Caco-2 (cell line): ENCODE results near the gene GRIN3B. TPM values are rescaled to one million over a fixed set of nuclear protein-coding genes. Genes with fewer than 3 reads are reported as not detected.
A peak's percentile ranks its signal among the peaks of the same experiment; 100 is the strongest.

Experiments used
- BruUV-seq: library from RNA; stranded (reverse); fragments of 400-500 nt; replicated peaks from 2 replicates; lab custom pipeline; 2021; lab: Mats Ljungman, UMichigan
- CTCF ChIA-PET: fragments of 300-600 bp; sonication (Branson Sonifier 250); formaldehyde crosslinking; loops from one replicate; lab custom pipeline; 2022; ENCODE audit warnings: antibody characterized with exemption; lab: Charles Lee
- POLR2A ChIA-PET: fragments of 300-600 bp; sonication (Branson Sonifier 250); formaldehyde crosslinking; loops from one replicate; lab custom pipeline; 2022; ENCODE audit warnings: antibody characterized with exemption; lab: Charles Lee
- DNase-seq, 2 experiments: peaks; one replicate each; pipeline versions ENCODE4 v3.0.0 to v3.0.0-alpha.2; 2020 to 2022
- H3K27me3 ChIP-seq: replicated peaks from 2 replicates; pipeline ENCODE4 v1.6.0; 2011; ENCODE audit warnings: low read length; ENCODE audit not compliant: control insufficient read depth, insufficient read depth
- H3K36me3 ChIP-seq: 2 replicates; pipeline ENCODE4 v1.5.1; 2011; ENCODE audit warnings: low read length; ENCODE audit not compliant: control insufficient read depth, insufficient read depth
- H3K4me1 ChIP-seq: fragments of 250-450 bp; sonication (Bioruptor Pico); 2 replicates; pipeline ENCODE4 v1.5.1; 2020; ENCODE audit warnings: mild to moderate bottlenecking
- H3K4me3 ChIP-seq: 2 replicates; pipeline ENCODE4 v1.5.1; 2011; ENCODE audit warnings: low read depth, mild to moderate bottlenecking, control low read depth, low read length
- H3K9me3 ChIP-seq: fragments of 250-450 bp; sonication (Bioruptor Pico); 2 replicates; pipeline ENCODE4 v1.5.1; 2020; ENCODE audit warnings: mild to moderate bottlenecking, moderate library complexity
- H3K27ac Mint-ChIP-seq: one replicate; pipeline ENCODE4 v1.8.0; 2022; ENCODE audit warnings: mixed read lengths; ENCODE audit not compliant: unreplicated experiment
- H3K27me3 Mint-ChIP-seq: one replicate; pipeline ENCODE4 v1.8.0; 2022; ENCODE audit warnings: mixed read lengths; ENCODE audit not compliant: insufficient read depth, unreplicated experiment
- H3K36me3 Mint-ChIP-seq: one replicate; pipeline ENCODE4 v1.8.0; 2022; ENCODE audit warnings: mild to moderate bottlenecking, mixed read lengths; ENCODE audit not compliant: insufficient read depth, unreplicated experiment
- H3K4me1 Mint-ChIP-seq: one replicate; pipeline ENCODE4 v1.8.0; 2022; ENCODE audit warnings: low read depth, mixed read lengths; ENCODE audit not compliant: unreplicated experiment
- H3K4me3 Mint-ChIP-seq: one replicate; pipeline ENCODE4 v1.8.0; 2022; ENCODE audit warnings: mild to moderate bottlenecking, moderate library complexity, mixed read lengths; ENCODE audit not compliant: unreplicated experiment
- H3K9me3 Mint-ChIP-seq: one replicate; pipeline ENCODE4 v1.8.0; 2022; ENCODE audit warnings: mixed read lengths; ENCODE audit not compliant: unreplicated experiment
- intact Hi-C: fragments of 100-400 bp; cut with micrococcal nuclease; formaldehyde crosslinking; loops from one replicate; pipeline ENCODE4 v1.10.0; 2022; ENCODE audit not compliant: unreplicated experiment
- total RNA-seq: library from RNA; stranded (reverse); gene quantifications from 2 replicates; pipeline ENCODE4 v1.2.3, GENCODE V29; 2022
- TF ChIP-seq, protein P1 (sequence below), 2 experiments: fragments of 200-600 bp in 1 of 2; IDR thresholded peaks; 1 replicate in 1 of 2; 2 replicates in 1 of 2; pipeline versions ENCODE4 v1.5.1 to v1.8.0; 2011 to 2022; ENCODE audit warnings: antibody characterized with exemption in 1 of 2, control low read depth in 1 of 2, inconsistent platforms in 1 of 2, low read depth in 1 of 2, low read length in 1 of 2, mild to moderate bottlenecking in 1 of 2, moderate library complexity in 1 of 2; ENCODE audit not compliant: insufficient read depth in 1 of 2, severe bottlenecking in 1 of 2, unreplicated experiment in 1 of 2

Gene GRIN3B
- total RNA-seq, 1 experiment from 2014 or later: 0.41 TPM

DNA sequence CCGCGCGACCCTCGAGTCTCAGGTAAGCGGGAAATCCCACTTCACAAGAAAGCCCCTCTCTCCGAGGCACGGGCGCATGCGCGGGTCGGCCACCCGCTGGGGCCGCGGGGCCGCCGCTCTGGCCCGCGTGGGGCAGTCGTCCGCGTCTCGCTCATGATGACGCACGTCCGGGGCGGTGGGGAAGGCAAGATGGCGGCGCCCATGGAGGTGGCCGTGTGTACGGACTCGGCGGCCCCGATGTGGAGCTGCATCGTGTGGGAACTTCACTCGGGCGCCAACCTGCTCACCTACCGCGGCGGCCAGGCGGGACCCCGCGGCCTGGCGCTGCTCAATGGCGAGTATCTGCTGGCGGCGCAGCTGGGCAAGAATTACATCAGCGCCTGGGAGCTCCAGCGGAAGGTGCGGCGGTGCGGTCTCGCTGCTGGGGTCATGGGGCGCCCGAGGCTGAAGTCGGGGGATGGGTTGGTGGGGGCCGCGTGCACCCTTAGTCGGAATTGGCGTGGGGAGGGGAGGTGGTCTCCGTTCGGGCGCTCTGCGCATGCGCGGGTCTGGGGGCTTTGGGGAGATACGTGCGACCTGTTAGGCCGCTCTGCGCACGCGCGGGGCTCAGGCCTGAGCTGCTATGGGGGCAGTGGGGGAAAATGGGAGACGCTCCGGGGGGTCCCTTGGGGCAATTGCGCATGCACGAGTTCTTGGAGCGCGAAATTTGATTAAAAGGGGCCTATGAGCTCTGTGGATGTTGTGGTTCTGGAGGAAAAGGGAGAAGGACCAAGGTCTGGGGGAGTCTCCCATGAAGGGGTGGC is 15.9 kb upstream of the GRIN3B start, which contains the start of gene WDR18:
WDR18 (plus strand) TSS at position 181 of the 803 bp plus-strand sequence; CDS start at position 190, 9 bp downstream.
- H3K36me3 Mint-ChIP-seq: peaks cover 57% of the 10 kb centered on the region

DNA sequence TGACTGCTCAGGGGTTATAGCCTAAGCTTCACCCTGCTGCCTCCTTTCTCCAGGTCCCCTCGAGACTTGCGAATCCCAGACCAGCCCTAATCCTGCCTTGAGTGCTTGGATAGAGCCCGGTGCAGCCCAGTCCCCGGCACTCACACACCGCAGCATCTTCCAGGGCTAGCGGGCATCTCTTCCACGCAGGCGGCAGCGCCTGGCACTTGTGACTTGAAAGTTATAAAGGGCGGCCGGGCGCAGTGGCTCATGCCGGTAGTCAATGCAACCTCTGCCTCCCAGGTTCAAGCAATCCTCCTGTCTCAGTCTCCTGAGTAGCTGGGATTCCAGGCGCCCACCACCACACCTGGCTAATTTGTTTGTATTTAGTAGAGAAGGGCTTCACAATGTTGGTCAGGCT is 14.1 kb upstream of the GRIN3B start:
- H3K9me3 ChIP-seq: no peaks in the 10 kb centered on the region
- Mint-ChIP-seq H3K4me3 (peak overlapping the region; percentile 8), H3K36me3 (peaks cover 61% of the 10 kb centered on the region), H3K27ac (peak overlapping the region; percentile 96), H3K4me1 (no peaks in the 10 kb centered on the region), H3K9me3 (no peaks in the 10 kb centered on the region), H3K27me3 (no peaks in the 10 kb centered on the region)
- H3K4me3 ChIP-seq: no peak overlapping the region
- intact Hi-C loops: no loop called here
- TF ChIP-seq, protein P1, sequence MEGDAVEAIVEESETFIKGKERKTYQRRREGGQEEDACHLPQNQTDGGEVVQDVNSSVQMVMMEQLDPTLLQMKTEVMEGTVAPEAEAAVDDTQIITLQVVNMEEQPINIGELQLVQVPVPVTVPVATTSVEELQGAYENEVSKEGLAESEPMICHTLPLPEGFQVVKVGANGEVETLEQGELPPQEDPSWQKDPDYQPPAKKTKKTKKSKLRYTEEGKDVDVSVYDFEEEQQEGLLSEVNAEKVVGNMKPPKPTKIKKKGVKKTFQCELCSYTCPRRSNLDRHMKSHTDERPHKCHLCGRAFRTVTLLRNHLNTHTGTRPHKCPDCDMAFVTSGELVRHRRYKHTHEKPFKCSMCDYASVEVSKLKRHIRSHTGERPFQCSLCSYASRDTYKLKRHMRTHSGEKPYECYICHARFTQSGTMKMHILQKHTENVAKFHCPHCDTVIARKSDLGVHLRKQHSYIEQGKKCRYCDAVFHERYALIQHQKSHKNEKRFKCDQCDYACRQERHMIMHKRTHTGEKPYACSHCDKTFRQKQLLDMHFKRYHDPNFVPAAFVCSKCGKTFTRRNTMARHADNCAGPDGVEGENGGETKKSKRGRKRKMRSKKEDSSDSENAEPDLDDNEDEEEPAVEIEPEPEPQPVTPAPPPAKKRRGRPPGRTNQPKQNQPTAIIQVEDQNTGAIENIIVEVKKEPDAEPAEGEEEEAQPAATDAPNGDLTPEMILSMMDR (IDR thresholded peaks at IDR 0.05; ENCODE audit: insufficient read depth in 1 of 2, low read depth in 1 of 2, low read length in 1 of 2, severe bottlenecking in 1 of 2, unreplicated experiment in 1 of 2): no peak
- no peaks in the 10 kb centered on the region for H3K27me3 ChIP-seq
- POLR2A ChIA-PET: no interaction called here
- H3K4me1 ChIP-seq: peaks cover 23% of the 10 kb centered on the region
- BruUV-seq: no TSS peak
- CTCF ChIA-PET: no interaction called here
- no peak for DNase-seq
- H3K36me3 ChIP-seq: peaks cover 3% of the 10 kb centered on the region

More for the DNA sequence above, 15.9 kb upstream of the GRIN3B start, which contains the start of gene WDR18:
- POLR2A ChIA-PET: interaction anchor here (0.6 to 1.6 kb wide), 15 partner anchors 12 to 283 kb away, joined by 3 to 11 read pairs (median 4); partner anchors contain the start of gene CNN2
- TF ChIP-seq, protein P1 (IDR thresholded peaks at IDR 0.05; ENCODE audit: insufficient read depth in 1 of 2, low read depth in 1 of 2, low read length in 1 of 2, severe bottlenecking in 1 of 2, unreplicated experiment in 1 of 2): no peak
- H3K36me3 ChIP-seq: peaks cover 1% of the 10 kb centered on the region; the same call in 1 of the 2 replicates
- peak; percentile 90 to 92 for DNase-seq
- H3K9me3 Mint-ChIP-seq: no peaks in the 10 kb centered on the region
- intact Hi-C loops: loop anchor here (1.0 to 5.0 kb wide), 2 partner anchors 59 to 212 kb away; no protein-coding TSS in a partner anchor
- peaks cover 36% of the 10 kb centered on the region for H3K4me1 ChIP-seq
- H3K4me3 ChIP-seq: peak within 1 kb of the TSS; percentile 60
- H3K27ac Mint-ChIP-seq: peak within 1 kb of the TSS; percentile 96
- H3K27me3 Mint-ChIP-seq: no peaks in the 10 kb centered on the region
- CTCF ChIA-PET: interaction anchor here (0.6 to 1.7 kb wide), 13 partner anchors 12 to 210 kb away, joined by 3 to 8 read pairs (median 4); no protein-coding TSS in a partner anchor
- H3K9me3 ChIP-seq: no peaks in the 10 kb centered on the region
- H3K4me1 Mint-ChIP-seq: peaks cover 8% of the 10 kb centered on the region
- H3K27me3 ChIP-seq: no peaks in the 10 kb centered on the region
- peak within 1 kb of the TSS; percentile 95 for H3K4me3 Mint-ChIP-seq
- no TSS peak for BruUV-seq

DNA sequence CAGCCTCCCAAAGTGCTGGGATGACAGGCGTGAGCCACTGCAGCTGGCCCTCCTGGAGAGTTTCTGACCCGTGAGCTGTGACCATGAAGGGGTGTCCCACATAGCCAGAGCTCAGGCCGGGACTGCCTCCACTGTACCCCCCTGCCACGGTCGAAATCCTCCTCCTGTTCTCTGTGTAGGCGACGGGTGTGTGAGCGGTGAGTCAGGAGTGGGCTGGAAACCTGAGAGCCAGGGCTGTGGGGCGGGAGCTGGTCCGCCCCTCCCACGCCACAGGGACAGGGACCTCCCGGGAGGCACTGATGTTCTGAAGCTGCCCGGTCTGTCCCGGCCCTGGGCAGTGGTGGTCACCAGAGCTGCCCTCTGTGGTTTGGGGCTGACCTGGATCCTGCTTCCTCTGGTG is 12.1 kb upstream of the GRIN3B start:
- Histone ChIP-seq H3K4me1 (peaks cover 21% of the 10 kb centered on the region), H3K36me3 (peaks cover 3% of the 10 kb centered on the region), H3K27me3 (no peaks in the 10 kb centered on the region), H3K9me3 (no peaks in the 10 kb centered on the region), H3K4me3 (no peak overlapping the region)
- Mint-ChIP-seq H3K27ac (no peak overlapping the region), H3K36me3 (peaks cover 67% of the 10 kb centered on the region), H3K9me3 (no peaks in the 10 kb centered on the region), H3K4me1 (no peaks in the 10 kb centered on the region), H3K27me3 (no peaks in the 10 kb centered on the region), H3K4me3 (no peak overlapping the region)
- CTCF ChIA-PET: no interaction called here
- POLR2A ChIA-PET: no interaction called here
- no peak for DNase-seq
- BruUV-seq: no TSS peak
- intact Hi-C loops: no loop called here
- TF ChIP-seq, protein P1 (IDR thresholded peaks at IDR 0.05; ENCODE audit: insufficient read depth in 1 of 2, low read depth in 1 of 2, low read length in 1 of 2, severe bottlenecking in 1 of 2, unreplicated experiment in 1 of 2): no peak
